GM23338 (cell line): Measurements from ENCODE around the gene ENTPD5. TPM values are rescaled to one million over a fixed set of nuclear protein-coding genes. Genes with fewer than 3 reads are reported as not detected.
A peak's percentile ranks its signal among the peaks of the same experiment; 100 is the strongest.

ENCODE experiments used
- ATAC-seq: fragments of 200-7000 bp; cut with Tn5 transposase; 3 replicates; pipeline ENCODE4 v1.9.1; 2020
- DNase-seq: peaks from one replicate; pipeline ENCODE4 v3.0.0-alpha.2; 2015; ENCODE audit warnings: low spot score
- H2AFZ ChIP-seq: fragments of 200-600 bp; sonication (generic); 2 replicates; pipeline ENCODE4 v1.8.0; 2016; ENCODE audit warnings: antibody characterized with exemption, mild to moderate bottlenecking, moderate library complexity
- H3F3A ChIP-seq: fragments of 200-600 bp; sonication (generic); replicated peaks from 2 replicates; pipeline ENCODE4 v1.8.0; 2017; ENCODE audit warnings: antibody characterized with exemption, mixed run types, low read depth
- H3K27ac ChIP-seq: fragments of 200-600 bp; sonication (generic); 2 replicates; pipeline ENCODE4 v1.6.1; 2016; ENCODE audit warnings: low read depth
- H3K27me3 ChIP-seq: fragments of 200-600 bp; sonication (generic); 2 replicates; pipeline ENCODE4 v1.8.0; 2016; ENCODE audit warnings: mild to moderate bottlenecking, mixed run types, moderate library complexity; ENCODE audit not compliant: insufficient read depth
- H3K36me3 ChIP-seq: fragments of 200-600 bp; sonication (generic); 2 replicates; pipeline ENCODE4 v1.8.0; 2016; ENCODE audit warnings: mild to moderate bottlenecking; ENCODE audit not compliant: insufficient read depth
- H3K4me1 ChIP-seq: fragments of 200-600 bp; sonication (generic); 2 replicates; pipeline ENCODE4 v1.8.0; 2016; ENCODE audit warnings: mild to moderate bottlenecking, moderate library complexity; ENCODE audit not compliant: insufficient read depth
- H3K4me2 ChIP-seq: fragments of 200-600 bp; sonication (generic); 2 replicates; pipeline ENCODE4 v1.7.1; 2017; ENCODE audit warnings: mixed run types
- H3K4me3 ChIP-seq: fragments of 200-600 bp; sonication (generic); 2 replicates; pipeline ENCODE4 v1.6.1; 2016; ENCODE audit warnings: mixed run types
- H3K79me2 ChIP-seq: fragments of 200-600 bp; sonication (generic); replicated peaks from 2 replicates; pipeline ENCODE4 v1.8.0; 2017; ENCODE audit warnings: mild to moderate bottlenecking; ENCODE audit not compliant: insufficient read depth
- H3K9me2 ChIP-seq: fragments of 200-600 bp; sonication (generic); 2 replicates; pipeline ENCODE4 v1.8.0; 2017; ENCODE audit not compliant: insufficient read depth
- H4K20me1 ChIP-seq: fragments of 200-600 bp; sonication (generic); replicated peaks from 2 replicates; pipeline ENCODE4 v1.8.0; 2017; ENCODE audit warnings: mild to moderate bottlenecking; ENCODE audit not compliant: insufficient read depth
- H3K27ac Mint-ChIP-seq: 2 replicates; pipeline ENCODE4 v1.8.0; 2020; ENCODE audit warnings: inconsistent platforms, mild to moderate bottlenecking, moderate library complexity, mixed read lengths
- H3K27me3 Mint-ChIP-seq: 3 replicates; pipeline ENCODE4 v1.8.0; 2022; ENCODE audit warnings: low read depth, mild to moderate bottlenecking, moderate library complexity, mixed read lengths, inconsistent platforms; ENCODE audit not compliant: insufficient read depth, poor library complexity
- H3K36me3 Mint-ChIP-seq: 3 replicates; pipeline ENCODE4 v1.8.0; 2021; ENCODE audit warnings: low read depth, mild to moderate bottlenecking, inconsistent platforms, moderate library complexity, mixed read lengths
- H3K4me1 Mint-ChIP-seq: 3 replicates; pipeline ENCODE4 v1.8.0; 2020; ENCODE audit warnings: mild to moderate bottlenecking, inconsistent platforms, mixed read lengths
- H3K4me3 Mint-ChIP-seq: 3 replicates; pipeline ENCODE4 v1.8.0; 2021; ENCODE audit warnings: moderate library complexity, mild to moderate bottlenecking, inconsistent platforms, mixed read lengths
- H3K9me3 Mint-ChIP-seq: 3 replicates; pipeline ENCODE4 v1.8.0; 2020; ENCODE audit warnings: moderate library complexity, mild to moderate bottlenecking, inconsistent platforms, mixed read lengths
- CREB1 ChIP-seq: fragments of 250-450 bp; sonication (Bioruptor Pico); IDR thresholded peaks from 2 replicates; pipeline ENCODE4 v1.5.0; 2020; ENCODE audit warnings: low read depth, mild to moderate bottlenecking, moderate library complexity
- EZH2 ChIP-seq: fragments of 200-600 bp; sonication (generic); IDR thresholded peaks from one replicate; pipeline ENCODE4 v1.8.0; 2017; ENCODE audit warnings: antibody characterized with exemption, mild to moderate bottlenecking, low read depth; ENCODE audit not compliant: unreplicated experiment
- EZH2phosphoT487 ChIP-seq: fragments of 200-600 bp; sonication (generic); IDR thresholded peaks from one replicate; pipeline ENCODE4 v1.8.1; 2018; ENCODE audit warnings: antibody characterized with exemption; ENCODE audit not compliant: unreplicated experiment
- JUNB ChIP-seq: IDR thresholded peaks from one replicate; pipeline ENCODE4 v1.6.1; 2016; ENCODE audit warnings: antibody characterized with exemption; ENCODE audit not compliant: unreplicated experiment
- POLR2AphosphoS5 ChIP-seq: IDR thresholded peaks from 2 replicates; pipeline ENCODE4 v1.6.1; 2016; ENCODE audit warnings: antibody characterized with exemption, low read depth
- REST ChIP-seq: IDR thresholded peaks from one replicate; pipeline ENCODE4 v1.6.1; 2018; ENCODE audit warnings: antibody characterized with exemption; ENCODE audit not compliant: unreplicated experiment
- STAT1 ChIP-seq: IDR thresholded peaks from one replicate; pipeline ENCODE4 v1.6.1; 2016; ENCODE audit warnings: antibody characterized with exemption; ENCODE audit not compliant: unreplicated experiment
- ZNF114 ChIP-seq: fragments of 250-450 bp; sonication (Bioruptor Pico); IDR thresholded peaks from 2 replicates; pipeline ENCODE4 v1.5.0; 2020; ENCODE audit warnings: mild to moderate bottlenecking, moderate library complexity
- ZNF331 ChIP-seq: fragments of 250-450 bp; sonication (Bioruptor Pico); IDR thresholded peaks from 2 replicates; pipeline ENCODE4 v1.5.0; 2020; ENCODE audit warnings: low read depth, mild to moderate bottlenecking, moderate library complexity
- polyA plus RNA-seq: library from polyadenylated mRNA; unstranded; fragments of >200 nt; fragmentation: Nextera tagmentation; extraction: Ambion mirVana; gene quantifications from 2 replicates; pipeline ENCODE4 v1.2.1, GENCODE V29; 2016
- total RNA-seq: library from RNA; depleted of rRNA; stranded (reverse); fragments of >200 nt; shearing (Covaris generic); gene quantifications from 2 replicates; pipeline ENCODE4 v1.2.3, GENCODE V29; 2014
- TF ChIP-seq, protein P1 (sequence below), 2 experiments: fragments of 200-600 bp in 1 of 2; sonication (generic) in 1 of 2; conservative IDR thresholded peaks; 2 replicates each; pipeline versions ENCODE4 v1.5.1 to v1.6.1; 2016 to 2017; ENCODE audit warnings: antibody characterized with exemption in 2 of 2, low read depth in 2 of 2, mild to moderate bottlenecking in 2 of 2, moderate library complexity in 1 of 2

Gene ENTPD5
- total and polyA plus RNA-seq, 2 experiments from 2014 or later, result 4.6 to 5.5 TPM

- ATAC-seq (no peak), DNase-seq (no peak)
- no peaks in the 10 kb centered on the region for H3K4me1 ChIP-seq
- TF ChIP-seq EZH2phosphoT487, result no peak
- TF ChIP-seq ZNF331 (CRISPR knock-in tag), result no peak
- TF ChIP-seq EZH2, result no peak
- TF ChIP-seq CREB1, result no peak
- no peak for TF ChIP-seq POLR2AphosphoS5
- TF ChIP-seq JUNB, result no peak
- no peak for TF ChIP-seq REST
- TF ChIP-seq, protein P1, sequence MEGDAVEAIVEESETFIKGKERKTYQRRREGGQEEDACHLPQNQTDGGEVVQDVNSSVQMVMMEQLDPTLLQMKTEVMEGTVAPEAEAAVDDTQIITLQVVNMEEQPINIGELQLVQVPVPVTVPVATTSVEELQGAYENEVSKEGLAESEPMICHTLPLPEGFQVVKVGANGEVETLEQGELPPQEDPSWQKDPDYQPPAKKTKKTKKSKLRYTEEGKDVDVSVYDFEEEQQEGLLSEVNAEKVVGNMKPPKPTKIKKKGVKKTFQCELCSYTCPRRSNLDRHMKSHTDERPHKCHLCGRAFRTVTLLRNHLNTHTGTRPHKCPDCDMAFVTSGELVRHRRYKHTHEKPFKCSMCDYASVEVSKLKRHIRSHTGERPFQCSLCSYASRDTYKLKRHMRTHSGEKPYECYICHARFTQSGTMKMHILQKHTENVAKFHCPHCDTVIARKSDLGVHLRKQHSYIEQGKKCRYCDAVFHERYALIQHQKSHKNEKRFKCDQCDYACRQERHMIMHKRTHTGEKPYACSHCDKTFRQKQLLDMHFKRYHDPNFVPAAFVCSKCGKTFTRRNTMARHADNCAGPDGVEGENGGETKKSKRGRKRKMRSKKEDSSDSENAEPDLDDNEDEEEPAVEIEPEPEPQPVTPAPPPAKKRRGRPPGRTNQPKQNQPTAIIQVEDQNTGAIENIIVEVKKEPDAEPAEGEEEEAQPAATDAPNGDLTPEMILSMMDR (conservative IDR thresholded peaks at IDR 0.05; ENCODE audit: low read depth in 2 of 2), result no peak
- TF ChIP-seq STAT1, result no peak
- no peaks in the 10 kb centered on the region for H3K9me2 ChIP-seq
- no peak overlapping the region for H3K27ac ChIP-seq
- Mint-ChIP-seq H3K4me3 (no peak overlapping the region), H3K27ac (no peak overlapping the region), H3K9me3 (no peaks in the 10 kb centered on the region), H3K4me1 (no peaks in the 10 kb centered on the region), H3K36me3 (no peaks in the 10 kb centered on the region), H3K27me3 (no peaks in the 10 kb centered on the region)
- no peak overlapping the region for H3K4me3 ChIP-seq
- no peaks in the 10 kb centered on the region for H3F3A ChIP-seq
- H4K20me1 ChIP-seq, result no peaks in the 10 kb centered on the region; the same call in 1 of the 2 replicates
- no peaks in the 10 kb centered on the region for H3K27me3 ChIP-seq
- no peaks in the 10 kb centered on the region for H3K79me2 ChIP-seq
- H3K4me2 ChIP-seq, result no peak overlapping the region
- H2AFZ ChIP-seq, result no peak overlapping the region
- no peaks in the 10 kb centered on the region for H3K36me3 ChIP-seq
Measured at GRCh38 chr14:74034572-74034971, 15.5 kb upstream of the ENTPD5 start.

GRCh38 chr14:74029136-74029535 lies 10.0 kb upstream of the ENTPD5 start:
- Mint-ChIP-seq H3K27me3 (peaks cover 3% of the 10 kb centered on the region), H3K36me3 (no peaks in the 10 kb centered on the region)
- TF ChIP-seq, protein P1 (conservative IDR thresholded peaks at IDR 0.05; ENCODE audit: low read depth in 2 of 2), result no peak
- no peak for TF ChIP-seq ZNF114 (CRISPR knock-in tag)
- no peak for TF ChIP-seq JUNB

More at GRCh38 chr14:74029136-74029535, 10.0 kb upstream of the ENTPD5 start:
- no peak overlapping the region for H3K4me3 ChIP-seq
- ATAC-seq, result no peak
- no peaks in the 10 kb centered on the region for H3K9me2 ChIP-seq
- no peak for DNase-seq
- Mint-ChIP-seq H3K4me3 (no peak overlapping the region), H3K27ac (no peak overlapping the region), H3K4me1 (no peaks in the 10 kb centered on the region), H3K9me3 (no peaks in the 10 kb centered on the region)
- no peak overlapping the region for H3K27ac ChIP-seq
- no peaks in the 10 kb centered on the region for H3K36me3 ChIP-seq
- H2AFZ ChIP-seq, result peak overlapping the region; percentile 69; the same call in 1 of the 2 replicates
- no peaks in the 10 kb centered on the region for H3K4me1 ChIP-seq
- no peaks in the 10 kb centered on the region for H3K27me3 ChIP-seq
- no peak overlapping the region for H3K4me2 ChIP-seq
- H3K79me2 ChIP-seq, result no peaks in the 10 kb centered on the region
- H3F3A ChIP-seq, result no peaks in the 10 kb centered on the region
- H4K20me1 ChIP-seq, result no peaks in the 10 kb centered on the region; the same call in 1 of the 2 replicates
